Left ventricle myocardium inferior (tissue), 1 donor: ENCODE results near the gene PKMYT1. TPM values are rescaled to one million over a fixed set of nuclear protein-coding genes. Genes with fewer than 3 reads are reported as not detected.
A peak's percentile ranks its signal among the peaks of the same experiment; 100 is the strongest.

Experiments used
- DNase-seq: peaks from one replicate; pipeline ENCODE4 v3.0.0-alpha.2; 2020
- H3K27ac ChIP-seq: fragments of 200-600 bp; replicated peaks from 2 replicates; pipeline ENCODE4 v1.8.0; 2021
- H3K27me3 ChIP-seq: fragments of 200-600 bp; 2 replicates; pipeline ENCODE4 v1.8.0; 2021; ENCODE audit warnings: low read depth
- H3K36me3 ChIP-seq: fragments of 200-600 bp; 2 replicates; pipeline ENCODE4 v1.8.0; 2021
- H3K4me1 ChIP-seq: fragments of 200-600 bp; 2 replicates; pipeline ENCODE4 v1.8.0; 2021
- H3K4me3 ChIP-seq: fragments of 200-600 bp; 2 replicates; pipeline ENCODE4 v1.8.0; 2021; ENCODE audit warnings: mild to moderate bottlenecking, moderate library complexity
- H3K9me3 ChIP-seq: fragments of 200-600 bp; replicated peaks from 2 replicates; pipeline ENCODE4 v1.8.0; 2021
- CTCF ChIP-seq: fragments of 200-600 bp; IDR thresholded peaks from 2 replicates; pipeline ENCODE4 v1.8.0; 2021; ENCODE audit warnings: antibody characterized with exemption, mild to moderate bottlenecking, borderline replicate concordance
- intact Hi-C: fragments of 100-400 bp; cut with micrococcal nuclease; formaldehyde crosslinking; loops from one replicate; pipeline ENCODE4 v1.11.0; 2022
- total RNA-seq: library from RNA; stranded (reverse); fragmentation: NEBNext Ultra II Directional; extraction: Animal tissue kit (Norgen Biotek cat#: 25700); gene quantifications from one replicate; pipeline ENCODE4 v1.2.1, GENCODE V29; 2021
- donor health status: DM: no; HTN: yes; CAD: no; lungs with severe emphysema.

Gene PKMYT1
- total RNA-seq, 1 donor from 2014 or later = 1.3 TPM

GRCh38 chr16:2969545-2970521 lies 10.4 kb downstream of the PKMYT1 start:
- TF ChIP-seq CTCF = peak; percentile 50
- intact Hi-C loops = no loop called here
- peak; percentile 59 for DNase-seq
- peaks cover 5% of the 10 kb centered on the region for H3K36me3 ChIP-seq
- H3K27me3 ChIP-seq = peaks cover 38% of the 10 kb centered on the region
- H3K4me1 ChIP-seq = peaks cover 69% of the 10 kb centered on the region
- H3K4me3 ChIP-seq = peak overlapping the region; percentile 85
- no peaks in the 10 kb centered on the region for H3K9me3 ChIP-seq
- H3K27ac ChIP-seq = peak overlapping the region; percentile 87

GRCh38 chr16:2968738-2969544 lies 11.3 kb downstream of the PKMYT1 start, which contains the start of gene PAQR4:
PAQR4 (plus strand) TSS chr16:2969348; CDS start chr16:2969675, 327 bp downstream.
- Histone ChIP-seq H3K27me3 (peaks cover 47% of the 10 kb centered on the region), H3K4me1 (peaks cover 78% of the 10 kb centered on the region)
- peak; percentile 23 for TF ChIP-seq CTCF

GRCh38 chr16:2968368-2968737 lies 11.9 kb downstream of the PKMYT1 start:
- H3K27me3 ChIP-seq = peaks cover 53% of the 10 kb centered on the region
- peak overlapping the region; percentile 85 for H3K4me3 ChIP-seq
- DNase-seq = no peak
- TF ChIP-seq CTCF = no peak
- peaks cover 5% of the 10 kb centered on the region for H3K36me3 ChIP-seq
- no peaks in the 10 kb centered on the region for H3K9me3 ChIP-seq
- no peak overlapping the region for H3K27ac ChIP-seq
- intact Hi-C loops = no loop called here
- peaks cover 84% of the 10 kb centered on the region for H3K4me1 ChIP-seq

More at GRCh38 chr16:2968738-2969544, 11.3 kb downstream of the PKMYT1 start, which contains the start of gene PAQR4:
- intact Hi-C loops = no loop called here
- Histone ChIP-seq H3K4me3 (peak within 1 kb of the TSS; percentile 85), H3K9me3 (no peaks in the 10 kb centered on the region), H3K36me3 (peaks cover 5% of the 10 kb centered on the region), H3K27ac (peak within 1 kb of the TSS; percentile 87)
- DNase-seq = peak; percentile 89

- TF ChIP-seq CTCF = no peak
- Histone ChIP-seq H3K4me1 (peaks cover 86% of the 10 kb centered on the region), H3K27me3 (peaks cover 59% of the 10 kb centered on the region), H3K4me3 (peak overlapping the region; percentile 85), H3K36me3 (peaks cover 5% of the 10 kb centered on the region), H3K9me3 (no peaks in the 10 kb centered on the region), H3K27ac (no peak overlapping the region)
- no peak for DNase-seq
- intact Hi-C loops = no loop called here
Observed at GRCh38 chr16:2967721-2968161, 12.5 kb downstream of the PKMYT1 start.

GRCh38 chr16:2967211-2967631 lies 13.0 kb downstream of the PKMYT1 start:
- intact Hi-C loops = no loop called here
- no peak for DNase-seq
- peak overlapping the region; percentile 56 for H3K4me3 ChIP-seq

More at GRCh38 chr16:2967211-2967631, 13.0 kb downstream of the PKMYT1 start:
- Histone ChIP-seq H3K36me3 (peaks cover 4% of the 10 kb centered on the region), H3K9me3 (no peaks in the 10 kb centered on the region), H3K4me1 (peaks cover 82% of the 10 kb centered on the region), H3K27ac (no peak overlapping the region), H3K27me3 (peaks cover 64% of the 10 kb centered on the region)
- TF ChIP-seq CTCF = no peak
